Fibroblast of skin of scalp (primary cell): Measurements from ENCODE around the gene GRHPR. TPM values are rescaled to one million over a fixed set of nuclear protein-coding genes. Genes with fewer than 3 reads are reported as not detected.
"Not testable (repeated sequence)": the region's sequence is repeated elsewhere in the genome, so short reads cannot be mapped to it uniquely, and the experiment has no call there.

ENCODE experiments used
- DNase-seq: peaks from one replicate; pipeline ENCODE4 v3.0.0-alpha.2; 2013
- polyA plus RNA-seq, 2 experiments: library from polyadenylated mRNA; unstranded; fragments of 120-200 nt; gene quantifications; one replicate each; pipeline ENCODE4 v1.2.1, GENCODE V29; 2013; ENCODE audit not compliant: insufficient read length in 2 of 2

GRHPR gene
- 103 TPM for polyA plus RNA-seq (2013, experiment 1 of 2; ENCODE audit: insufficient read length)
- polyA plus RNA-seq (2013, experiment 2 of 2; ENCODE audit: insufficient read length): 95.9 TPM

DNA sequence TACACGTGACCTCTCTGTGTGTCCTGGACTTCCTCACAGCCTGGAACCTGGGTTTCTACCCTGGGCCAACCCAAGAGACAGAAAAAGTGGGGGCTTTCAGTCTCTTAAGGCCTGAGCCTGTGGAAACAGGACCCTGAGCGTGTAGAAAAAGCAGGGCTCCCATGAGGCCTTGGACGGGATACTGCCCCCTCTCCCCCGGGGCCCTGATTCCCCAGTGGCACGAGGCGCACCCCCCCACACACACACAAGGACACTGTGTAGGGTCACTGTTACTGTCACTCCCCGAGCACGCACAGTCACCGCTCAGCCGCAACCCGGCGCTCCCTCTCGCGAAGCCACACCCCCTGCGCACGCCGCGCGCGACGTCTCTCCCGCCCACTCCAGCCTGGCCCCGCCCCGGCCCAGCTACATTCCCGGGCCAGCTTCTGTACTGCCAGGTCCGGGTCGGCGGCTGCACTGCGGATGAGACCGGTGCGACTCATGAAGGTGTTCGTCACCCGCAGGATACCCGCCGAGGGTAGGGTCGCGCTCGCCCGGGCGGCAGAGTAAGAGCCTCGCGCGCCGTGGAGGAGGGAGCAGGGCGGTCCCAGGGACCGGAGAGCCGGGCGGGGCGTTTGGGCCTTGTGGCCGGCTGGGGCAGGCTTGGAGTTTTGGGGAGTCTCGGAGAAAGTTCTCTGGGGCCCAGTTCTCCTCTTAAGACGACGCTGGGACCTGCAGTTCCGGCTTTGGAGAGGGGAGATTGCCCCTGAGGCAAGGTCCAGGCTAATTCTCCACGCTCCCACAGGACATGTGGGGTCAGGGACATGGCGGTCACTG lies at the start of gene GRHPR:
Gene GRHPR (plus strand): TSS at position 408 of the 816 bp plus-strand sequence. CDS start 55 bp downstream, at position 463.
- peak; percentile 76 for DNase-seq

DNA sequence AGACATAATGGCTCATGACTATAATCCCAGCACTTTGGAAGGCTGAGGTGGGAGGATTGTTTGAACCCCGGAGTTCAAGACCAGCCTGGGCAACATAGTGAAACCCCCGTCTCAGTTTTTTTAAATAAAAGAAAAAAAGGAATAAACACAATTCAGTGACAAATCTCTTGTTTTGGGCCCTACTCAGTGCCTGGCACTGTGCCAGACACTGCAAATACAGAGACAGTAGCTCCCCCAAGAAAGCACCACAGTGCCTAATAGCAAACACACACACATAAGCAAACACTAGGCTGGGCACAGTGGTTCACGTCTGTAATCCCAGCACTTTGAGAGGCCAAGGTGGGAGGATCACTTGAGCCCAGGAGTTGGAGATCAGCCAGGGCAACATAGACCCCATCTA lies 49.7 kb upstream of the GRHPR start:
- DNase-seq: no peak

DNA sequence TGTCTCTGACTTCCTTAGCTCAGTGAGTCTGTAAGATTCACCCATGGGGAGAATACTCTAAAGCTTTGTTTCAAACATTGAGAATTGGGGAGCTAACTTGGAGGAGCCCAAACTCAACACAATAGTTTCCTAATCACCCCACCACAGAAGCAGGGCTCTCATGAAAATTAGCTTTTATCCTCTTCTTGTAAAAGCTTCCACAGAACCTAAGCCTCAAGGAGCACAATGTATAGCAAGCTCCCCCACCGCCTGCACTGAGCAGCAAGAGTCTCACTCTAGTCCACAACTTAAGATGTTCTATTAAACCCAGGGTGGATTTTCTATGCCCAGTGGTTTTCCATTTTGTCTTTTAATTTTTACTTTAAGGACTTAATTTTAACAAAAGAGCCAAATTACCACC lies 48.9 kb upstream of the GRHPR start:
- no peak for DNase-seq

DNA sequence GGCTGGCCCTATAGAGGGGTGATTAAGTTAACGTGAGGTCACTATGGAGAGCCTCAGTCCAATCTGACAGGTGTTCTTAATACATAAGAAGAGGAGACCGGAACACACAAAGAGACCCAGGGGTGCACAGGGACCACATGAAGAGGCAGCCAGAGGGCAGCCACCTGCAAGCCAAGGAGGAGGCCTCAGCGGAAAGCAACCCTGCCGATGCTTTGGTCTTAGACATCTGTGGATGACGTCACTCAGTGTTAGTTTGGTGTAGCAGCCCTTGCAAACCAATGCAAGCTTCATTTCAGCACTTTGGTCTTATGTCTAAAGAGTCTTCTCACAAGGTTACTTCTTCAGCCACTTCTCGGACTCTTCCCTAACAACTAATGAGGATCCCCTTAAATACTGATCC lies 47.6 kb upstream of the GRHPR start:
- DNase-seq: no peak

DNA sequence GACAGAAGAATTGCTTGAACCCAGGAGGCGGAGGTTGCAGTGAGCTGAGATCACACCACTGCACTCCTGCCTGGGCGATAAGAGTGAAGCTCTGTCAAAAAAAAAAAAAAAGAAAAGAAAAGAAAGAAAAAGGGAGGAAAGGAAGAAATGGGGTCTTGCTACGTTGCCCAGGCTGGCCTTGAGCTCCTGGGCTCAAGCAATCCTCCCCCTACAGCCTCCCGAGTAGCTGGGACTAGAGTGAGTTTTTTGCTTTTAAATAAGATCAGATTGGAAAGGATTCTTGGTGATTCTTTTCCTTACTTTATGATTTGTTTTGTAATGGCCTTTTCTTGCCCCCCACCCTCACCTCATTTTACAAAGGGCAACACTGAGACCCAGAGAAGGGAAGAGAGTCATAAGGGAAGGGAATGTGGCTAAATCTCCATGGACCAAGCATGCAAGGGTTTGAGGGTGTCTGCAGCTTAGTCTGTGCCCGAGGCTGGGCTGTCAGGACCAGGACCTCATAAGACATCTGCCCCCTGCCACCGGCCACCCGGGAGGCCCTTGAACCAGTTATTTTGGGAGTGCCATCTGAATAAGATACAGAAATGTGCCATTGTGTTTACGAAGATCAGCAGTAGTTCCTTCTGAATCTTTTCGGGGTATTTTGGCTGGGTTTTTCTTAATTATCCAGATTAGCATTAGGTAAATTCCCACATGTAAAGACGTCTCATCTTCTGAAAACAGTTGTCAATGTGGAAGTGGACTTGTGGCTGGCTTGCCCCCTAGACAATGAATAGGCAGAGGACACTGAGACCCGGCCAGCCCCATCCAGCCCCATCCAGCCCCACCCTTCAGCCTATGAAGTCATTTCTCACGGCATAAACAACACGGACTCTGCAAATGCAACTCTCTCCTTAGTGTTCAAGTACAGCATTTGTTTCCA lies 44.5 kb upstream of the GRHPR start:
- no peak for DNase-seq

DNA sequence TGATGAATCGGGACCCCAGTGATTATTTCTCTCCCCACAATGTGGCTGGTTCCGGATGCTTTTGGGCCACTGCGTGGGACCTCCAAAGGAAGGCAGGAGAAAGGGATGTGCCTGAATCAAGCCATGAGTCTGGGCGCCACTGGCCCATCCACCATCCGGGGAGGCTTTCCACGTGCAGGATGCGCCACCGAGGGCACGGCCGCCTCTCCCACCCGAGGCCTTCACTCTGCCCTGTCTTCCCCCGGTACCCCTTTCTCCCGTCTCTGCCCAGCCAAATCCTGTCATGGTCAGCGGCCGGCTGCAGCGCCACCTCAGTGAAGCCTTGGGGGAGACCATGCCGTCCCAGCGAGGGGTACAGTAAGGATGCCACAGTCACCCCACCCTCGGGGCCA lies 43.9 kb upstream of the GRHPR start:
- DNase-seq: no peak

DNA sequence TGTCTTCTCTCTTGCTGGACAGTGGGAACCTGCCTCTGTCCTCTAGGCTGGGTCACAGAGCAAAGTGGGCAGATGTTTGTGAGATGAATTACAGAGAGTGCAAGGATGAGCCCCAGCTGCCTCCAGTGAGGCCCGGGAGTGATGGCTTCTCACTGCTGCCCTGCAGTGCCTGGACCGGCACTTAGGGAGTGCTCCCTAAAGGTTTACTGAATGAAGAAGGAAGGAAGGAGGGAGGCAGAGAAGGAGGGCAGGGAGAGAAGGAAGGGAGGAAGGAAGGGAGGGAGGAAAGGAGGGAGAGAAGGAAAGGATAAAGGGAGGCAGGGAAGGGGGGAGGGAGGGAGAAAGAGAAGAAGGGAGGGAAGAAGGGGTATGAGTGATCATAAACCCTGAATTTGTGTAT lies 42.7 kb upstream of the GRHPR start:
- DNase-seq: no peak

DNA sequence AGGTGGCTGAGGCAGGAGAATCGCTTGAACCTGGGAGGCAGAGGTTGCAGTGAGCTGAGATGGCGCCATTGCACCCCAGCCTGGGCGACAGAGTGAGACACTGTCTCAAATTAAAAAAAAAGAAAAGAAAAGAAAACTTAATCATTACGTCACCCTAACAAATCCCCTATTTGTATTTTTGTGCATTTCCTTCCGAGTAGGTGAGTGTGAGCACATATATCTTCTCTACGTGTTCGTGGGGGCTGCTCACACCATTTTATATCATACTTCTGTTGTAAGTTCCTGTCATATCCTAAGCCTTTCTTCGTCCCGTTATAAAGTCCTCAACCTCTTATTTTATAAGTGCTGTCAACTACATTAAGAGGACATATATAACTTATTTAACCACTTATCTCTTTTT lies 41.9 kb upstream of the GRHPR start:
- no peak for DNase-seq

DNA sequence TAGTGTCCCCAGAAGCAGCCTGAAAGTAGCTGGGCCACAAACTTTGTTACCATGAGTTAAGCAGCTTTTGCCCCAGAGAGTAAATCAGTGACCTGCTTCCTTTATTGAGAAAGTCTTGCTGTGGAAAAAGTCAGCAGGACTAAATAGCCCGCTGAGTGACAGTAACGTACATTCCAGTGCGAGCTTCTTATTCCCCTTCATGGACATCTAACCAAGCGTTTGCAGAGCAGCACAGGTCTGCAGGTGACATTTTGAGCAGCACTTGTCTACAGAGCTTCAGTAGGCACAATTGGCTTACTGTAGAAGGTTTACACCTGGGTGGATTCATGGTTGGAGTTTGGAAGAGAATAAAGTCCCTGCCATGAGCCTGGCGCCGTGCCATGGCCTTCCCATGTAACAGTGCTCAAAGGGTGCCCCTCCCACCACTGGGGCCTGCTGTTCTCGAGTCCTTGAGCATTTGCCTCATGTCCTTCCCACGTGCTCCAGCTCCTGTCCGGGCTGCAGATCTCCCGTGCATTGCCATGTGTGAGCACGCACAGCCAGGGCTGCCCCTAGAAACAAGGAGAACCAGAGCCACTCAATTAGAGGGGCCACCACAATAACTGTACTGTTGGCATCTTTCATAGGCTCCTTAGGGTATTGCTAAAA lies 41.3 kb upstream of the GRHPR start:
- DNase-seq: no peak

DNA sequence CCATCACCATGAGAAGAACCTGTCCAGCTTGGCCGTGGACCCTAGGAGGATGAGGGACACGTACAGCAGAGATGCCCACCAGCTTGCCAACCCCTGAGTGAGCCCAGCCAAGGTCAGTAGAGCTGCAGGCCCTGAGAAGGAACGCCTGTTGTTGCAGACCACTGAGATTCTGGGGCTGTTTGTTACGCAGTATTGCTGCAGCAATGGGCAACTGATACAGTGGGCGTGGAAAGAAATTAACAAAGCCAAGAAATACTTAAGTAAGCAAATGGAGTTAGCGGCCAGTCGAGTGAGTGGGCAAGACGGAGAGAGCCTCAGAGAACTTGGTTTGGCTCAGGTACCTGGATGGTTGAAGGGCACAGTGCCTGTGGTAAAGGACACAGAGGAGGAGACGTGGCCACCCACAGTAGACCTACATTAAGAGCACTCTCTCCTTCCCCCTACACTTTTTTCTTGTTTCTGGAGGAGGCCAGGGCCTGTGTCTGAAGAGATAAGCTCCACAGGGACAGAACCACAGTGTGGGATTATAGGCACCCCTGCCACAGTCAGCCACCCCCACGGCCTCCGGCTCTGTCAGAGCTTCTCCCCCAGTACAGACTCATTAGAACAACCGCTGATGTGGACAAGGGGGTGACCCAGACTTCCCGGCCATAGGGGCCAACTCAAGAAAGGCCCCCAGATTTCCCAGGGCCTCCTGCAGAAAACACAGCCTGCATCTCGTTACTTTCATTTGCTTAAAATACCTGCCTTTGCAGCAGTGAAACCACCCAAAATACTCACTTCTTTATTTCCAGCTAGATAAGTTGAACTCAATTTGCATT lies 40.1 kb upstream of the GRHPR start:
- DNase-seq: no peak

DNA sequence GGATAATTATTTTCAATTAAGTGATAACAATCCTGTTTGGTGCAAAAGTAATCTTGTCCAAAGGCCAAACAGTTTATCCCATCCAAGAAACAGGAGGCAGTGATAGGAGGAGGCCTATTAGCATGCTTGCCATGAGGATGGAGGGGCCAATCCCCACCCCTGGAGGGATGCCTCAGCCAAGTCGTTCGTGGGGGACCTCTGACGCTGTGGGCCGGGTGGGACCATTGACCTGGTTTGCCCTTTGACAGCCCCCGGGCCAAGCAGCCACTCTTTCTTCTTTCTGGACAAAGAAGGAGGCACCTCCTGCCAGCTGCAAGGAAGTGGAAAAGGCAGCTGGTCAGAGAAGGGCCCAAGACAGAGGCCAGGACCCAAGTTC lies 39.5 kb upstream of the GRHPR start:
- no peak for DNase-seq

DNA sequence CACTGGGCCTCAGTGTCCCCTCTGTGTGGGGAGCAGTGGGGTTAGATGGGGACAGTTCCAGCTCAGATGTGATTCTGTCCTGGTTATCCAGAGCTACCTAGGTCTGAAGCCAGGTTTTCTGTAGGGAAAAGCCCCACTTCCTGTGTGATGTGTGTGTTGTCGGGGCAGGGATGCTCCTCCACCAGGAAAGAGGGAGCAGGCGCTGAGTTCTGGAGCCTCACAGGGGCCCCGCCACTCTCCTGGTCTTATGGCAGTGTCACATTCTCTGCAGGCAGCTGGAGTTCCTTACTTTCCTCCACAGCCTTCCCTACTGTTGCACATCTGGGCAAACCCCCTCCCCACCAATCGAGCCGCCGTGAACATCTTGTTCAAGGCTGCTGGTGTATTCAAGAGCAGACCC lies 39.1 kb upstream of the GRHPR start:
- no peak for DNase-seq

DNA sequence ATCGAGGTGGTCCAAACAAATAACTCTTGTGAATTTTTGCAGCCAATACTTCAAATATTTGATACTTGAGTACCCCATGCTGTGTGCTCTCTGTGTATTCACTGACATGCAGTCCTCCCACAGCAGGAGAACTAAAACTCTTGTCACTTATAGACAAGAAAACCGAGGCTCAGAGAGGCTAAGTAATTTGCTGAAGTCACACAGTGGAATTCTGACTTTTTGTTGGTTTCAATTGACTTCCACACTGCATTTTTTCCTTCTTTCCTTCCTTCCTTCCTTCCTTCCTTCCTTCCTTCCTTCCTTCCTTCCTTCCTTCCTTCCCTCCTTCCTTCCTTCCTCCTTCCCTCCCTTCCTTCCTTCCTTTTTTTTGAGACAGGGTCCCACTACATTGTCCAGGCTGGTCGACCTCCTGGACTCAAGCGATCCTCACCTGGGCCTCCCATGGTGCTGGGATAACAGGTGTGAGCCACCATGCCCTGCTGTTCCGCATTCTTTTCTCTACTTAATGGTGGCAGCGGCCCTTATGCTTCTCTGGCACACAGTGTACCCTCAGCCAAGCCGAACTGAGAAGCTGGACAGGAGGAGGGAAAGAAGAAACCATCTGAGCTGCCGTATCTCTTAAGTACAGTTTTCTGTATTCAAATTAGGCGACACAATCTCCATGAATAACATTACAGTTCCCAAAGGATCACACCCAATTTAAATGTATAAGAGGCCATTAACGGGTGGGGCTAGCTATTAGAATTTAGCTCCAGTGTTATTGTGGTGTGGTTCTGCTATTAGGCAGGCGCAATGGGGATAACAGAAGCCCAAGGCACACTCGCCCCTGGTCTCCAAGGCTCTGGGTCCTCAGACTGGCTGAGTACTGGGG lies 38.4 kb upstream of the GRHPR start:
- DNase-seq: no peak

DNA sequence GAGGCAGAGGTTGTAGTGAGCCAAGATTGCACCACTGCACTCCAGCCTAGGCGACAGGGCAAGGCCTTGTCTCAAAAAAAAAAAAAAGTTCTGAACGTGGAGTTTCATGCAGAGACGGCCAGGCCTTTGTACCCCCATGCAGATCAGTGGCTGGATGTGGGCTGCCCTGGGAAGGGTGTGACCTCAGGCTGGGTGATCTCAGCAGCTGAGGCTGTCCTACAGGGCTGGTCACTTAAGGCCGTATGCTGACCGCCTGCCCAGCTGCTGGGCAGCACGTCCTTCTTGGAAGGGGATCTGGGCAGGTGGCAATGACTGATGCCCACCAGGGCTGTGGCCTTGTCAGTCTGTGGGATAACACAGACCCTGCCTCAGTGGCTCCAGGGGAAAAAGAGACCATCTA lies 37.2 kb upstream of the GRHPR start:
- DNase-seq: no peak

DNA sequence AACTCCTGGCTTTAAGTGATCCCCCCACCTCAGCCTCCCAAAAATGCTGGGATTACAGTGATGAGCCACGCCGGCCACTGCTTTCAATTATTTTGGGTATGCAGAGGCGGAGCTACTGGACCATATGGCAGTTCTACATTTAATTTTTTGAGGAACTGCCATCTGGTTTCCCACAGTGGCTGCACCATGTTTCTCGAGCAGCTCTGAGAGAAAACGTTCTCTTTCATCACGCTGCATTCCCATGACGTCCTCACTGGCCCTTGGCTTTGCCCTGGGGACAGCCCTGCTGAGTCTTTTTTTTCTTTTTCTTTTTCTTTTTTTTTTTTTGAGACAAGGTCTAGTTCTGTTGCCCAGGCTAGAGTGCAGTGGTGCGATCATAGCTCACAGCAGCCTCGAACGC lies 35.5 kb upstream of the GRHPR start:
- peak; percentile 22 for DNase-seq

DNA sequence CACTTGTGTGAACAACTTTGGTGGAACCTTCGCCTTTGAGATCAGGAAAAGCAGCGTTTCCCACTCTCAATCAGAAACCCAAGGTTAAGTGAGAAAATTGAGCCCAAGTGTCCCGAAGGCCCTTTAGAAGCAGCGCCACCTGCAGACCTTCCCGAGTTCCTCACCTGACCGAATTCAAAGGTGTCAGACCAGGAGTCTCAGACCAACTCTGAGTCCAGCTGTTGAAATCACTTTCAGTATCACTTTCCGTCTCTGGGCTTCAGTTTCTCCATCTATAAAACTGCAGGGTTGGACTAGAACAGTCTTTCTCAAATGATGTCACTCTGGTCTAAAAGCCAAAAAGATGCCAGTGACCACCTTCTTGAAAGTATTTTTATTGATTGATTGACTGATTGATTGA lies 31.7 kb upstream of the GRHPR start:
- no peak for DNase-seq

DNA sequence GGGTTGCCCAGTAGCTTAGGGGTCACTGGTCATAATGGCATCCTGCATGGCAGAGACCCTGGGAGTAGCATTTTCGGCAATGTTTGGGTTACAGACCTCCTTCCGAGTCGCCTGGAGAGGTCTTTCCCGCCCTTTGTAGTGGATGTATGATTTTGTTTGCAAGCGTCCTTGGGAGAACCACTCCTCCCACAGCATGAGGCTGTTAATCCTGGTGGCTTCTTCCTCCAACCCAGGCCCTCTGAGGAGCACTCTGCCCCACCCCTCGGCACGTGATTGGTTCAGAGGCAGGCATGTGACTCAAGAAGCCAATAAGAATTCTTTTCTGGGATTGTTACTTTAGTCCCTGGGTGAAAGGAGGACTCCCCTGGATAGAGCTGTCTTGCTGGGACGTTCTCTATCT lies 30.2 kb upstream of the GRHPR start:
- DNase-seq: no peak

DNA sequence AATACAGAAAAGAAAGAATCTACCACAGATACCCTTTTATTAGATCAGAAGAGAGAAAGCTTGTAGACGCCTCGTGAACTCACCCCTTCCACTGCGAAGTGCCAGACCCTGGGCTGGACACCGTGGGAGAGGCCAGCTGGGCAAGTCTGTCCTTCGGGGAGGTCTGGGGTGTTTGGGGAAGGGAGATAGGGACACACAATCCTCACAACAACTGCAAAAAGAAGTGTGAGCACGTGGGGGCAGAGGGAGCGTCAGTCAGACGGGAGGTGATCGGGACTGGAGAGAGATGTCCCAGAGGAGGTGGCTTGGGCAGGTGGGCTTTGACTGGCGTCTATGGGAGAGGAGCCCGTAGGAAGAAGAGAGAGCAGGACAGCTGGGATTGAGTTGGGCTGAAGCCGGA lies 27.3 kb upstream of the GRHPR start:
- DNase-seq: no peak

DNA sequence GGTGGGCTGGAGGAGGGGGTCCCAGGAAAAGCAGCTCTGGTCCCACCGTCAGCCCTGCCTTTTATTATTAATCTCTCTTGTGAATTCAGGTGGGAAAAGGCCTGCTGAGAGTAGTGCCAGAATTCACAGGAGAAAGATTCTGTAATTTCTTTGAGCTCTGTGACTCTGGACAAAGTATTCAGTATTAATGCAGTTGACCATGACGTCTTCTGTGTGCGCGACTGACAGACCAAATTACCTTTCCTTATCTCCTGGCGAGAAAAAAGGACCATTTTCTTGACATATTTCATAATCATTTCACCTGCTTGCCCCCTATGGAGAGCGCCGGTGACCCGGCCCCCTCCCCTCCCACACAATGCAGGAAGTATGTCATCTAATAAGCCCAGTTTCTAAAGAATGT lies 26.8 kb upstream of the GRHPR start:
- DNase-seq: no peak

DNA sequence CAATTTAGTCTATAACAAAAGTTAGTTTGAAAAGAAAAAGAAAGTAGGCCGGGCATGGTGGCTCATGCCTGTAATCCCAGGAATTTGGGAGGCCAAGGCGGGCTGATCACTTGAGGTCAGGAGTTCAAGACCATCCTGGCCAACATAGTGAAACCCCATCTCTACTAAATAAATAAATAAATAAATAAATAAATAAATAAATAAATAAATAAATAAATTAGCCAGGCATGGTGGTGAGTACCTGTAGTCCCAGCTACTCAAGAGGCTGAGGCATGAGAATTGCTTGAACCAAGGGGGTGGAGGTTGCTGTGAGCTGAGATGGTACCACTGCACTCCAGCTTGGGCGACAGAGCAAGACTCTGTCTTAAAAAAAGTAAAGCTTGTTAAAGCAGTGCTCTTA lies 24.5 kb upstream of the GRHPR start:
- not testable (repeated sequence) for DNase-seq

DNA sequence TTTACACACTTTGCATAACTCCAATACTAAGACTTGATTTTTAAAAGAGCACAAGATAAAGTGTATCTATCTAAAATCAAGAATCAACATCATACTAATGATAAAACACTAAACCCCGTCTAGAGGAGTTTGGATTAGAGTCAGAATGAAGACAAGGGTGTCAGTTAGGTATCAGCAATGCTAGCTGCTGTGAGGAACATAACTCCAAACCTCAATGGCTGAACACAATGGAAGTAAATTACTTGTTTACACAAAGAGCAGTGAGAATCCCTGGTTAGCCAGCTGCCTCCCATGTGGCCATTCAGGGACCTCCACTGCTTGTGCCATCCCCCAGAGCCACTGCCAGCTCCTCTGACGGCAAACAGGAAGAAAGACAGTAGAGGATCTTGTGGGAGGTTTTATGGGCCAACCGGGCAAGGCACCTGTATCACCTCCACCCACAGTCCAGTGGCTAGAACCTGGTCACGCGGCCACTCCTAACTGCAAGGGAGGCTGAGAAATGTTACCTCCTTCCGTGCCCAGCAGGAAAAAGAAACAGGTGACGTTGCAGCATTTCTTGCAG lies 24.0 kb upstream of the GRHPR start:
- DNase-seq: no peak
